Lower leg skin (tissue), 3 donors: ENCODE results near the gene C2CD4A.

Experiments used
- POLR2A ChIP-seq, 2 donors: fragments of 450-650 bp; IDR thresholded peaks; one replicate each; pipeline ENCODE4 v1.6.1; 2016 to 2017; ENCODE audit warnings: antibody characterized with exemption in 2 of 2, mild to moderate bottlenecking in 1 of 2, moderate library complexity in 1 of 2
- TF ChIP-seq, protein P1 (sequence below), 3 donors: fragments of 450-650 bp; IDR thresholded peaks; one replicate each; pipeline ENCODE4 v1.5.1; 2016; ENCODE audit warnings: antibody characterized with exemption in 3 of 3, mild to moderate bottlenecking in 3 of 3, moderate library complexity in 2 of 3

DNA sequence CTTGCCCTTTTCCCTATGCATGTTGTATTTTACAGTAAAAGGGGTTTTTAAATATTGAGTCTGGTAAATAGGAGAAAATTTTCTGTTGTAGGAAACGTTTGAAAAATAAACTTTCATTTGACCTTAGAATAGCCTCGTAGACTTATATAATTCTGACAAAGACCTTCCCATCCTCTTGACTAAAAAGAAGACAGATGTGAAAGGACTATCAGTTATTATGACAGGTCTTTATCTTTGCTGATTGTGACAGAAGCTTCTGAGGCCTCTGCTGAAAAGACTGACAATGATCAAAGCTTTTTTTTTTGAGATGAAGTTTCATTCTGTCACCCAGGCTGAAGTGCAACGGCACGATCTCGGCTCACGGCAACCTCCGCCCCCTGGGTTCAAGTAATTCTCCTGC, 24.2 kb downstream of the C2CD4A start:
- TF ChIP-seq, protein P1, sequence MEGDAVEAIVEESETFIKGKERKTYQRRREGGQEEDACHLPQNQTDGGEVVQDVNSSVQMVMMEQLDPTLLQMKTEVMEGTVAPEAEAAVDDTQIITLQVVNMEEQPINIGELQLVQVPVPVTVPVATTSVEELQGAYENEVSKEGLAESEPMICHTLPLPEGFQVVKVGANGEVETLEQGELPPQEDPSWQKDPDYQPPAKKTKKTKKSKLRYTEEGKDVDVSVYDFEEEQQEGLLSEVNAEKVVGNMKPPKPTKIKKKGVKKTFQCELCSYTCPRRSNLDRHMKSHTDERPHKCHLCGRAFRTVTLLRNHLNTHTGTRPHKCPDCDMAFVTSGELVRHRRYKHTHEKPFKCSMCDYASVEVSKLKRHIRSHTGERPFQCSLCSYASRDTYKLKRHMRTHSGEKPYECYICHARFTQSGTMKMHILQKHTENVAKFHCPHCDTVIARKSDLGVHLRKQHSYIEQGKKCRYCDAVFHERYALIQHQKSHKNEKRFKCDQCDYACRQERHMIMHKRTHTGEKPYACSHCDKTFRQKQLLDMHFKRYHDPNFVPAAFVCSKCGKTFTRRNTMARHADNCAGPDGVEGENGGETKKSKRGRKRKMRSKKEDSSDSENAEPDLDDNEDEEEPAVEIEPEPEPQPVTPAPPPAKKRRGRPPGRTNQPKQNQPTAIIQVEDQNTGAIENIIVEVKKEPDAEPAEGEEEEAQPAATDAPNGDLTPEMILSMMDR (IDR thresholded peaks at IDR 0.05): no peak
- no peak for TF ChIP-seq POLR2A (IDR thresholded peaks at IDR 0.05)
